Measurements from ENCODE around the gene SORCS2. TPM values are rescaled to one million over a fixed set of nuclear protein-coding genes. Genes with fewer than 3 reads are reported as not detected.

SORCS2 gene
- total and polyA plus RNA-seq, 2 of the 13 experiments (the other 11 are each of a cell fraction or from before 2014, with no cell fraction given) = 0.82 to 1.0 TPM

- no peaks in the 10 kb centered on the region for H3K4me1 ChIP-seq (ENCODE audit: insufficient read depth, low read length)
- no peaks in the 10 kb centered on the region for H3K9me3 ChIP-seq (ENCODE audit: low read length)
- TF ChIP-seq BORCS8-MEF2B (CRISPR knock-in tag; IDR thresholded peaks at IDR 0.05) = no peak
- no peak for TF ChIP-seq ZNF20 (CRISPR knock-in tag; IDR thresholded peaks at IDR 0.05)
- TF ChIP-seq ZBTB10 (CRISPR knock-in tag; IDR thresholded peaks at IDR 0.05; ENCODE audit: borderline replicate concordance) = no peak
- no peak for TF ChIP-seq ZNF317 (CRISPR knock-in tag; IDR thresholded peaks at IDR 0.05)
- TF ChIP-seq E2F2 (CRISPR knock-in tag; IDR thresholded peaks at IDR 0.05; ENCODE audit: borderline replicate concordance) = no peak
- no peak for TF ChIP-seq PAXIP1 (CRISPR knock-in tag; conservative IDR thresholded peaks at IDR 0.05)
- TF ChIP-seq ZMYM2 (CRISPR knock-in tag; IDR thresholded peaks at IDR 0.05) = no peak
- ATAC-seq = no peak
- H3K4me2 ChIP-seq (ENCODE audit: low read depth, low read length) = no peak overlapping the region
- no peak overlapping the region for H3K4me3 ChIP-seq (replicated peaks in 1 of 3; ENCODE audit: insufficient read depth in 1 of 3, low read depth in 2 of 3, low read length in 3 of 3)
- no peak for DNase-seq (ENCODE audit: low spot score)
- no TSS peak for BruUV-seq (replicated peaks)
- no peak overlapping the region for H3K9ac ChIP-seq (ENCODE audit: insufficient read depth, low read depth, low read length)
- ChIA-PET CTCF (ENCODE audit: low intra/inter-chr PET ratio, low total read pairs) (no interaction called here), POLR2A (no interaction called here)
- in situ Hi-C loops (cut with HindIII; ENCODE audit: extremely low pct_ligation_motif_present, low pct_unique_long_range_greater_than_20kb) = no loop called here
- 35% methylated on average over 8 of the region's 8 CpGs for WGBS (ENCODE audit: low lambda C conversion rate)
- no peak for FAIRE-seq
- no peak overlapping the region for H2AFZ ChIP-seq (ENCODE audit: low read length)
- no peaks in the 10 kb centered on the region for H3K79me2 ChIP-seq (ENCODE audit: insufficient read depth, low read length)
- no peaks in the 10 kb centered on the region for H3K36me3 ChIP-seq (replicated peaks in 1 of 2; ENCODE audit: control insufficient read depth in 1 of 2, insufficient read depth in 2 of 2, low read length in 2 of 2)
- intact Hi-C loops (cut with micrococcal nuclease; ENCODE audit: unreplicated experiment) = no loop called here
- no peak overlapping the region for H3K27ac ChIP-seq (ENCODE audit: extremely low read length, insufficient read depth, low read length)
- peaks cover 0 to 36% of the 10 kb centered on the region in 2 experiments; a peak in 3 of 5 replicates for H3K27me3 ChIP-seq (ENCODE audit: control insufficient read depth in 1 of 2, insufficient read depth in 2 of 2, low read length in 2 of 2)
- no peaks in the 10 kb centered on the region for H4K20me1 ChIP-seq (ENCODE audit: insufficient read depth, low read length)
Observed at GRCh38 chr4:7398788-7399439, 206.6 kb downstream of the SORCS2 start.
